GM19240 (cell line): Measurements from ENCODE around the gene CDK8.

Experiments used
- DNase-seq: peaks from one replicate; pipeline ENCODE4 v3.0.0; 2011; ENCODE audit warnings: low spot score; ENCODE audit not compliant: insufficient read length

CDK8 gene

GRCh38 chr13:26382366-26382765, 128.4 kb downstream of the CDK8 start:
- DNase-seq, result no peak

- no peak for DNase-seq
These were observed 128.9 kb downstream of the CDK8 start for GRCh38 chr13:26382835-26383234.

- DNase-seq, result no peak
These were observed 130.7 kb downstream of the CDK8 start for GRCh38 chr13:26384587-26384986.

GRCh38 chr13:26386026-26386425, 132.1 kb downstream of the CDK8 start:
- DNase-seq, result no peak

- DNase-seq, result no peak
These were observed 136.3 kb downstream of the CDK8 start for GRCh38 chr13:26390203-26390602.

- no peak for DNase-seq
These were observed 146.6 kb downstream of the CDK8 start for GRCh38 chr13:26400545-26400944.

GRCh38 chr13:26401069-26401468, 147.1 kb downstream of the CDK8 start:
- DNase-seq, result no peak

GRCh38 chr13:26401578-26402021, 147.7 kb downstream of the CDK8 start:
- DNase-seq, result no peak

- DNase-seq, result no peak
These were observed 152.9 kb downstream of the CDK8 start for GRCh38 chr13:26406791-26407190.

GRCh38 chr13:26411206-26411605, 157.3 kb downstream of the CDK8 start:
- no peak for DNase-seq

GRCh38 chr13:26412263-26412662, 158.3 kb downstream of the CDK8 start:
- no peak for DNase-seq

- DNase-seq, result no peak
These were observed 159.2 kb downstream of the CDK8 start for GRCh38 chr13:26412936-26413716.

- no peak for DNase-seq
These were observed 166.5 kb downstream of the CDK8 start for GRCh38 chr13:26420282-26420960.

- DNase-seq, result no peak
These were observed 168.1 kb downstream of the CDK8 start for GRCh38 chr13:26422036-26422435.

GRCh38 chr13:26423629-26424028, 169.7 kb downstream of the CDK8 start:
- no peak for DNase-seq

GRCh38 chr13:26424181-26424580, 170.3 kb downstream of the CDK8 start:
- DNase-seq, result no peak

- no peak for DNase-seq
These were observed 171.8 kb downstream of the CDK8 start for GRCh38 chr13:26425443-26426358.

GRCh38 chr13:26433776-26434175, 179.8 kb downstream of the CDK8 start:
- DNase-seq, result no peak

GRCh38 chr13:26435171-26435570, 181.2 kb downstream of the CDK8 start:
- DNase-seq, result no peak

- no peak for DNase-seq
These were observed 181.7 kb downstream of the CDK8 start for GRCh38 chr13:26435646-26436045.

- DNase-seq, result no peak
These were observed 183.0 kb downstream of the CDK8 start for GRCh38 chr13:26436914-26437313.

GRCh38 chr13:26440111-26440510, 186.2 kb downstream of the CDK8 start:
- no peak for DNase-seq
